ENCODE results near the gene F11R.

Gene F11R

DNA sequence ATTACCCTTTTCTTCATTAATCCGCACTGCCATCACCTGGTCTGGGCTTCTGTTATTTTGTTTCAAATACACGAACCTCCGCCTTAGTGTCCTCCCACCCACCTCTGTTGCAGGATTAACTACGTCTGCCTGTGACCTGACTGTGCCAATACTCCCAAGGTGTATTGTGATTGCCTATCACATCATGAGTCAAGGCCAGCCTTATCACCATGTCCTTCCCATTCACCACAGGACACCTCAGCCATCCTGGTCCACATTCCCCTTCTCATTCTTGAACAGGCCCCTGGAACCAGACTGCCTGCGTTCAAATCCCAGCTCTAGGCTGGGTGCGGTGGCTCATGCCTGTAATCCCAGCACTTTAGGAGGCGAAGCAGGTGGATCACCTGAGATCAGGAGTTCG is 14.4 kb downstream of the F11R start:
- no peak for DNase-seq (ENCODE audit: low read depth in 1 of 2, low spot score in 1 of 2)
- no peak overlapping the region for H3K27ac ChIP-seq (replicated peaks)
- no peak for TF ChIP-seq GABPA (IDR thresholded peaks at IDR 0.05; ENCODE audit: low read depth)
- TF ChIP-seq POLR2AphosphoS5 (IDR thresholded peaks at IDR 0.05; ENCODE audit: low read depth): no peak
- no peaks in the 10 kb centered on the region for H3K27me3 ChIP-seq (ENCODE audit: insufficient read depth, poor library complexity, severe bottlenecking)
- no peak overlapping the region for H3K4me3 ChIP-seq (replicated peaks; ENCODE audit: insufficient read depth, low read length)

DNA sequence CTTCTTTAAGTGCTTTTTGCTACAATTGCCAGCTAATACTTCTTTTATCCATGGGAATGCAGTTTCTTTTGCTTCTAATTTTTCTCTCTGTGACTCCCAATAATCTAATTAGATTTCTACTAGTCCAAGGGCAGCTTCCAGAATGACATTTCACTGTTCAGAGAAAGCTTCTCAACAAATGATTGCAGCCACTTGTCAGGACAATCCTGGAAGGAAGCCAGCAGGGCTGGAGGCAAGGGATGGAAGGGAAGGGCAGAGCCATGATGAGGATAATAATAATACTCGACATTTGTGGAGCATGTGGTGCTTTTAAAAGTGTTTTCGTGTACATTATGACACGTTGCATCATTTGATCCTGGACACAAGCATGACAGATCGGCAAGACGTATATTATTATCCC is 19.4 kb downstream of the F11R start:
- no peak overlapping the region for H3K27ac ChIP-seq (replicated peaks)
- no peaks in the 10 kb centered on the region for H3K27me3 ChIP-seq (ENCODE audit: insufficient read depth, poor library complexity, severe bottlenecking)
- no peak for DNase-seq (ENCODE audit: low read depth in 1 of 2, low spot score in 1 of 2)
- TF ChIP-seq, protein P1, sequence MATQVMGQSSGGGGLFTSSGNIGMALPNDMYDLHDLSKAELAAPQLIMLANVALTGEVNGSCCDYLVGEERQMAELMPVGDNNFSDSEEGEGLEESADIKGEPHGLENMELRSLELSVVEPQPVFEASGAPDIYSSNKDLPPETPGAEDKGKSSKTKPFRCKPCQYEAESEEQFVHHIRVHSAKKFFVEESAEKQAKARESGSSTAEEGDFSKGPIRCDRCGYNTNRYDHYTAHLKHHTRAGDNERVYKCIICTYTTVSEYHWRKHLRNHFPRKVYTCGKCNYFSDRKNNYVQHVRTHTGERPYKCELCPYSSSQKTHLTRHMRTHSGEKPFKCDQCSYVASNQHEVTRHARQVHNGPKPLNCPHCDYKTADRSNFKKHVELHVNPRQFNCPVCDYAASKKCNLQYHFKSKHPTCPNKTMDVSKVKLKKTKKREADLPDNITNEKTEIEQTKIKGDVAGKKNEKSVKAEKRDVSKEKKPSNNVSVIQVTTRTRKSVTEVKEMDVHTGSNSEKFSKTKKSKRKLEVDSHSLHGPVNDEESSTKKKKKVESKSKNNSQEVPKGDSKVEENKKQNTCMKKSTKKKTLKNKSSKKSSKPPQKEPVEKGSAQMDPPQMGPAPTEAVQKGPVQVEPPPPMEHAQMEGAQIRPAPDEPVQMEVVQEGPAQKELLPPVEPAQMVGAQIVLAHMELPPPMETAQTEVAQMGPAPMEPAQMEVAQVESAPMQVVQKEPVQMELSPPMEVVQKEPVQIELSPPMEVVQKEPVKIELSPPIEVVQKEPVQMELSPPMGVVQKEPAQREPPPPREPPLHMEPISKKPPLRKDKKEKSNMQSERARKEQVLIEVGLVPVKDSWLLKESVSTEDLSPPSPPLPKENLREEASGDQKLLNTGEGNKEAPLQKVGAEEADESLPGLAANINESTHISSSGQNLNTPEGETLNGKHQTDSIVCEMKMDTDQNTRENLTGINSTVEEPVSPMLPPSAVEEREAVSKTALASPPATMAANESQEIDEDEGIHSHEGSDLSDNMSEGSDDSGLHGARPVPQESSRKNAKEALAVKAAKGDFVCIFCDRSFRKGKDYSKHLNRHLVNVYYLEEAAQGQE (IDR thresholded peaks at IDR 0.05; ENCODE audit: insufficient replicate concordance, low read depth): no peak
- TF ChIP-seq POLR2AphosphoS5 (IDR thresholded peaks at IDR 0.05; ENCODE audit: low read depth) (no peak), SPI1 (IDR thresholded peaks at IDR 0.05; ENCODE audit: borderline replicate concordance, low read depth) (no peak), GABPA (IDR thresholded peaks at IDR 0.05; ENCODE audit: low read depth) (no peak)
- TF ChIP-seq, protein P2, sequence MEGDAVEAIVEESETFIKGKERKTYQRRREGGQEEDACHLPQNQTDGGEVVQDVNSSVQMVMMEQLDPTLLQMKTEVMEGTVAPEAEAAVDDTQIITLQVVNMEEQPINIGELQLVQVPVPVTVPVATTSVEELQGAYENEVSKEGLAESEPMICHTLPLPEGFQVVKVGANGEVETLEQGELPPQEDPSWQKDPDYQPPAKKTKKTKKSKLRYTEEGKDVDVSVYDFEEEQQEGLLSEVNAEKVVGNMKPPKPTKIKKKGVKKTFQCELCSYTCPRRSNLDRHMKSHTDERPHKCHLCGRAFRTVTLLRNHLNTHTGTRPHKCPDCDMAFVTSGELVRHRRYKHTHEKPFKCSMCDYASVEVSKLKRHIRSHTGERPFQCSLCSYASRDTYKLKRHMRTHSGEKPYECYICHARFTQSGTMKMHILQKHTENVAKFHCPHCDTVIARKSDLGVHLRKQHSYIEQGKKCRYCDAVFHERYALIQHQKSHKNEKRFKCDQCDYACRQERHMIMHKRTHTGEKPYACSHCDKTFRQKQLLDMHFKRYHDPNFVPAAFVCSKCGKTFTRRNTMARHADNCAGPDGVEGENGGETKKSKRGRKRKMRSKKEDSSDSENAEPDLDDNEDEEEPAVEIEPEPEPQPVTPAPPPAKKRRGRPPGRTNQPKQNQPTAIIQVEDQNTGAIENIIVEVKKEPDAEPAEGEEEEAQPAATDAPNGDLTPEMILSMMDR (IDR thresholded peaks at IDR 0.05; ENCODE audit: insufficient read depth, low read length): no peak
- no peak overlapping the region for H3K4me3 ChIP-seq (replicated peaks; ENCODE audit: insufficient read depth, low read length)

DNA sequence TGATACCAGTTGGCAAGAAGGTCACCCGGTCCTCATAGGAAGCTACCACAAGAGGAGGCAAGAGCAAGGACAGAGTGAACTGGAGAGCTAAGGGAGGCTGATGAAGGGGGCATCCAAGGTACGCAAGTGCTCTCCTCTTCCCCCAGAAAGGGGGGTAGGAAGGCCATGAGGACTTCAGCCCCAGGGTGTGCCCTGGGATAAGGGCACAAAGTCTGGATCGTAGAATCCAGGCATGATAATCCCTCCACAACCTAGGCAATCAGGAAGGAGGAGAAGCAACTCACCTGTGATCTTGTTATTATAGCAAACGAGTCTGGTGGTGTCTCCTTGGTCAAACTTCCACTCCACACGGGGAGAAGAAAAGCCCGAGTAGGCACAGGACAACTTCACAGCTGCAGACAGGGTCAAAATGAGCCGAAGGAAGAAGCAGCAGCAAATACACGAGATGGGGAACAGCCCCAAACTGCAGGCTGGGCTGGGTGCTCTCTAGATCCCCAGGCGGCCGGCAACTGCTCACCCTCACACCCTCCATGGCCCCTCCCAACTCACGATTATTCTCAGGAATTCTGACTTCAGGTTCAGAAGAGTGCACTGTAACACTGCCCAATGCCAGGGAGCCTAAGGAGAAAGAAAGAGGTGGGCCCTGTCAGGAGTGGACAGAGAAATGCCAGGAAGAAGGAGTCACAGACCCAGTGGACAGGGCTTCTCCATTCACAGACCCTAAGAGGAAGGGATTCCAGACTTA is 20.0 kb downstream of the F11R start:
- DNase-seq (ENCODE audit: low read depth in 1 of 2, low spot score in 1 of 2): no peak
- H3K27ac ChIP-seq (replicated peaks): no peak overlapping the region
- no peak for TF ChIP-seq SPI1 (IDR thresholded peaks at IDR 0.05; ENCODE audit: borderline replicate concordance, low read depth)
- TF ChIP-seq, protein P2 (IDR thresholded peaks at IDR 0.05; ENCODE audit: insufficient read depth, low read length): no peak
- TF ChIP-seq GABPA (IDR thresholded peaks at IDR 0.05; ENCODE audit: low read depth): no peak
- TF ChIP-seq POLR2AphosphoS5 (IDR thresholded peaks at IDR 0.05; ENCODE audit: low read depth): no peak
- TF ChIP-seq, protein P1 (IDR thresholded peaks at IDR 0.05; ENCODE audit: insufficient replicate concordance, low read depth): no peak

DNA sequence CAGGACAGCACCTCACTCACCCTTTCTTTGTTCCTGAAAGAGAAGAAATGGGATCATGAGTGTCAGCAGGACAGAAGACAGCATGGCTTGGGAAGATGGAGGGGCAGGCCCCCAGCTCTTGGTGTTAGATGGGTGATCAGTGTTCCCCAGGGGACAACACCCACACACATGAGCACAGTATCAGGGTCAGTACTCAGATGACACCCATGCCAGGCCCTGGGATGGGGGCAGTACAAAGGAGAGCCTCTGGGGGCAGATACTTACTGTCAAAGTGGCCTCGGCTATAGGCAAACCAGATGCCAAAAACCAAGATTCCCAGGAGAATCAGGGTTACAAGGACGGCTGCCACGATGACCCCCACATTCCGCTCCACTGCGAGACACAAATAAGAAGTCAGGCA is 21.6 kb downstream of the F11R start:
- H3K4me3 ChIP-seq (replicated peaks; ENCODE audit: insufficient read depth, low read length): no peak overlapping the region
- H3K27ac ChIP-seq (replicated peaks): no peak overlapping the region
- no peak for DNase-seq (ENCODE audit: low read depth in 1 of 2, low spot score in 1 of 2)
- TF ChIP-seq SPI1 (IDR thresholded peaks at IDR 0.05; ENCODE audit: borderline replicate concordance, low read depth) (no peak), GABPA (IDR thresholded peaks at IDR 0.05; ENCODE audit: low read depth) (no peak), POLR2AphosphoS5 (IDR thresholded peaks at IDR 0.05; ENCODE audit: low read depth) (no peak)
- TF ChIP-seq, protein P2 (IDR thresholded peaks at IDR 0.05; ENCODE audit: insufficient read depth, low read length): no peak
- TF ChIP-seq, protein P1 (IDR thresholded peaks at IDR 0.05; ENCODE audit: insufficient replicate concordance, low read depth): no peak
- H3K27me3 ChIP-seq (ENCODE audit: insufficient read depth, poor library complexity, severe bottlenecking): no peaks in the 10 kb centered on the region

More for the DNA sequence above, 20.0 kb downstream of the F11R start:
- no peak overlapping the region for H3K4me3 ChIP-seq (replicated peaks; ENCODE audit: insufficient read depth, low read length)
- no peaks in the 10 kb centered on the region for H3K27me3 ChIP-seq (ENCODE audit: insufficient read depth, poor library complexity, severe bottlenecking)
